Measurements from ENCODE around the gene PDILT.

- no peak for TF ChIP-seq POLR2A (IDR thresholded peaks at IDR 0.05)
- TF ChIP-seq, protein P1, sequence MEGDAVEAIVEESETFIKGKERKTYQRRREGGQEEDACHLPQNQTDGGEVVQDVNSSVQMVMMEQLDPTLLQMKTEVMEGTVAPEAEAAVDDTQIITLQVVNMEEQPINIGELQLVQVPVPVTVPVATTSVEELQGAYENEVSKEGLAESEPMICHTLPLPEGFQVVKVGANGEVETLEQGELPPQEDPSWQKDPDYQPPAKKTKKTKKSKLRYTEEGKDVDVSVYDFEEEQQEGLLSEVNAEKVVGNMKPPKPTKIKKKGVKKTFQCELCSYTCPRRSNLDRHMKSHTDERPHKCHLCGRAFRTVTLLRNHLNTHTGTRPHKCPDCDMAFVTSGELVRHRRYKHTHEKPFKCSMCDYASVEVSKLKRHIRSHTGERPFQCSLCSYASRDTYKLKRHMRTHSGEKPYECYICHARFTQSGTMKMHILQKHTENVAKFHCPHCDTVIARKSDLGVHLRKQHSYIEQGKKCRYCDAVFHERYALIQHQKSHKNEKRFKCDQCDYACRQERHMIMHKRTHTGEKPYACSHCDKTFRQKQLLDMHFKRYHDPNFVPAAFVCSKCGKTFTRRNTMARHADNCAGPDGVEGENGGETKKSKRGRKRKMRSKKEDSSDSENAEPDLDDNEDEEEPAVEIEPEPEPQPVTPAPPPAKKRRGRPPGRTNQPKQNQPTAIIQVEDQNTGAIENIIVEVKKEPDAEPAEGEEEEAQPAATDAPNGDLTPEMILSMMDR (IDR thresholded peaks at IDR 0.05): no peak
These were observed 5.9 kb downstream of the PDILT start for GRCh38 chr16:20398603-20399002.

Measured in lower leg skin (tissue), 3 donors.